Activated T-cell treated with anti-CD3 and anti-CD28 coated beads, Interleukin-2, amount 50 U/mL, for 48 hours (primary cell): ENCODE measurements around the gene STAB1.

ENCODE experiments used
- DNase-seq, 2 experiments: peaks; one replicate each; pipeline ENCODE4 v3.0.0-alpha.2; 2020

The STAB1 gene

DNA sequence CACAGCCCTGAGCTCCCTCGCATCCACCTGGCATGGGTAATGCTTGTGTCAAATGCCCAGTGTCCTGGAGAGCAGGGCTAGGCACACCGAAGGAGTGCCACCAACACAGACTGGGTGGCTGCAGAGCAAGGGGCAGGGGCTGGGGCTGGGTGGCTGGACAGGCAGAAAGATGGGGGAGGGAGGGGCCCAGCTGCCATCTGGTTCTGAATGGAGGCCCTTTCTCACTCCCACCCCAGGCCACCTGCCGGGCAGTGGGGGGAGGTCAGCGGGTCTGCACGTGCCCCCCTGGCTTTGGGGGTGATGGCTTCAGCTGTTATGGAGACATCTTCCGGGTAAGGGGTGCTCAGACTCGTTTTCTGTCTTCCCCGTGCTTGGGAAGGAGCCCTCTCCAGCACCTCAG is 17.0 kb downstream of the STAB1 start:
- DNase-seq, result no peak

DNA sequence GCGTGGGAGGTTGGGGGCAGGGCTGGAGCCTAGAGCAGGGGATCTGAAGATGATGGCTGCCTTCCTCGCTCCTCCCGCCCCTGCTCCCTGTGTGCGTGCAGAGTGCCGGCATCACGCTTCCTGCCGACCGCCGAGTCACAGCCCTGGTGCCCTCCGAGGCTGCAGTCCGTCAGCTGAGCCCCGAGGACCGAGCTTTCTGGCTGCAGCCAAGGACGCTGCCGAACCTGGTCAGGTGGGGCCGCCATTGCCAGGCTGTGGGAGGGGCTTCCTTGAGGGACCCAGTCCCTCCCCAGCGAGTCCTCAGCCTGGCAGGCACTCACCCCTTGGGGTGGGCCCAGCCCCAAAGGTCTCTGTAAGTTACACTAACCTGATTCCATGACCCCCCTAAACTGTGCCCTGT is 17.6 kb downstream of the STAB1 start:
- no peak for DNase-seq

DNA sequence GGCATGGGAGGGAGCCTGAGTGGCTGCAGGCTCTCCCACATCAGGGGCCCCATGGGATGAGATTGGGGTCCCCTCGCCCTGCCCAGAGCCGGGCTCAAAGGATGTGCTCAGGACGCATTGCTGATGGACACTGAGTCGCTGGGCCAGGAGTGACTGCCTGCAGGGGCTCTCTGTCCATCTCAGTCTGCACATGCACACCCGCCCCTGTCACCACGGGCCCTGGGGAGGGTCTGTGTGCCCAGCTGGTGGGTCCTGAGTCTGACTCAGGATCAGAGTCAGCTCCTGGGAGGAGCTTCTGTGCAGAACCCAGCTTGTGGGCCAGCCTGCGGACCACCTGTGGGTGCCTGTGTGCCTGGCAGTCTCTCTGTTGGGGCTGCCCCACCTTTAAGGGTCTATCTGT is 18.1 kb downstream of the STAB1 start:
- DNase-seq, result no peak

DNA sequence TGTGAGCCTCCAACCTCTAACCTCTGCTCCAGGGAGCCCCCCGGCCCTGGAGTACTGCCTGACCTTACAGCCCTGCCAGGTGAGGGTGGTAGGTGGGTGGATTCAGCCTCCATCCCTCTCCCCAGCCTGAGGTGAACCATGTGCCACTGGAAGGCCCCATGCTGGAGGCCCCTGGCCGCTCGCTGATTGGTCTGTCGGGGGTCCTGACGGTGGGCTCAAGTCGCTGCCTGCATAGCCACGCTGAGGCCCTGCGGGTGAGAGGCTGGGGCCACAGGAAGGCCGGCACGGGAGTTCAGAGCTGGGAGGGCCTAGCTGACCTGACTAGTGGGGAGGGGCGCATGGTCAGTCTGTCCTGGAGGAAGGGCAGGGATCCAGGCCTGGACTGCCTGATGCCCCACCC is 19.4 kb downstream of the STAB1 start:
- no peak for DNase-seq

DNA sequence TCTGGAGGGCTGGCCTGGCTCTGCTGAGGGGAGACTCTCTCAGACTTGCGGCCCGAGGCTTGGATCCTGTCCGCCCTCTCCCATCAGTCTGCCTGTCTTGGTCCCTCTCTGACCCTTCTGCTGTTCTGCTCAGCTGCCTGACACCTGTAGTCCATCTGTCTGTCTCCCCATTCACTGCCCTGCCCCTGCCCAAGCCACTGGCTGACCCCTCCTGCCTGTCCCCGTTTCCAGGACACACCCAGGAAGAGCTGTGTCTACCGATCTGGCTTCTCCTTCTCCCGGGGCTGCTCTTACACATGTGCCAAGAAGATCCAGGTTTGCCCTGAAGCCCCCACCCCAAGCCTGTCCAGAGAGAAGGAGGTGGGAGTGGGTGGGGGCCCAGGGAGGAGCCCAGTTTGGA is 20.1 kb downstream of the STAB1 start:
- no peak for DNase-seq

DNA sequence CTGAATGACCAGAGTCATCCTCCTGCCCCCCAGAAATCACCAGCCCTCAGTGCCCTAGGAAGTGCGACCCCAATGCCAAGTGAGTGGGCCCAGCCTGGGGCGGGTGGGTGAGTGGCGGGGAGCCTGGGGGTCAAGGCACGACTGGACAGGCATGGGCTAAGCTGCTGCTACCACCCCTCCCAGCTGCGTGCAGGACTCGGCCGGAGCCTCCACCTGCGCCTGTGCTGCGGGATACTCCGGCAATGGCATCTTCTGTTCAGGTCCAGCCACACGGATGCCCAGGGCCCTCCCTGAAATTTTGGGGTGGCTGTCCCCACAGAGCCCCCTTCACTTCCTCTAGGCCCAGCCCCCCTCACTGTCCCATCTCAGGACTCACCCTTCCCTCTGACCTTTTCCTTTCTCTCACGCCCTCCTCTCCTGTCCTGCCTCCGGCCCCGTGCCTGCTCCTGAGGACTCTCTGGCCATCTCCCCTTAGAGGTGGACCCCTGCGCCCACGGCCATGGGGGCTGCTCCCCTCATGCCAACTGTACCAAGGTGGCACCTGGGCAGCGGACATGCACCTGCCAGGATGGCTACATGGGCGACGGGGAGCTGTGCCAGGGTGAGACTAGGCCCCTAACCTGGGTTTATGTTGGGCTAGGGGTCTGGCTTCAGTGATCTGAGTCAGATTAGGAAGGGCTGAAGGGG is 21.5 kb downstream of the STAB1 start:
- no peak for DNase-seq

DNA sequence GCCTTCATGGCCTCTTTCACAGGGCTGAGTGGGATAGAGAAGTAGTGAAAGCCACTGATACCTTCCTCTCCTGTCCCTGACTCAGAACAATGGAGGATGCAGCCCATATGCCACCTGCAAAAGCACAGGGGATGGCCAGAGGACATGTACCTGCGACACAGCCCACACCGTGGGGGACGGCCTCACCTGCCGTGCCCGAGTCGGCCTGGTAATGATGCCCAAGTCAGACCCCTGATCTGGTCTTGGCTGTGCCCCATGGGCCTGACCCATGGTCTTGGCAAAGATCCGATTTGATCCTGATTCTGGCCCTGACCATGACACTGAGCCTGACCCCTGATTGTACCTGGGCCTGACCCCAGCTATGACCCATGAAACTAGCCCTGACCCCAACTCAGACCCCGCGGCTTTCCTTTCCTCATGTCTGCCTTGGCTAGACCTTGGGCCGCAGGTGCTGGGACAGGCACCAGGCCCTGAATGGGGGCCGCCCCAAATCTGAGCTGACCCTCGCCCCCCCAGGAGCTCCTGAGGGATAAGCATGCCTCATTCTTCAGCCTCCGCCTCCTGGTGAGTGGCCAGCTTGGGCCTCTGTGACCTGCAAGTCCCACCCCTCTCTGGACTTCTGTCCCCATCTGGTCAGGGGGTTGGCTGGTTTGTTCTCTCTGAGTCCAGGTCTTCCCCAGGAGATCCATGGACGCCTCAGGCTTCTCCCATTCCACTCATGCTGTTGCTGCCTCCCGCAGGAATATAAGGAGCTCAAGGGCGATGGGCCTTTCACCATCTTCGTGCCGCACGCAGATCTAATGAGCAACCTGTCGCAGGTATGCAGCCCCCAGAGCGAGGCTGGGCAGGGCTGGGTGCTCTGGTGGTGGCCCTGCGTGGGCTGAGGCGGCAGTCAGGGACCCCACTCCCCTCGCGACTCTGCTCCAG is 22.9 kb downstream of the STAB1 start:
- no peak for DNase-seq

DNA sequence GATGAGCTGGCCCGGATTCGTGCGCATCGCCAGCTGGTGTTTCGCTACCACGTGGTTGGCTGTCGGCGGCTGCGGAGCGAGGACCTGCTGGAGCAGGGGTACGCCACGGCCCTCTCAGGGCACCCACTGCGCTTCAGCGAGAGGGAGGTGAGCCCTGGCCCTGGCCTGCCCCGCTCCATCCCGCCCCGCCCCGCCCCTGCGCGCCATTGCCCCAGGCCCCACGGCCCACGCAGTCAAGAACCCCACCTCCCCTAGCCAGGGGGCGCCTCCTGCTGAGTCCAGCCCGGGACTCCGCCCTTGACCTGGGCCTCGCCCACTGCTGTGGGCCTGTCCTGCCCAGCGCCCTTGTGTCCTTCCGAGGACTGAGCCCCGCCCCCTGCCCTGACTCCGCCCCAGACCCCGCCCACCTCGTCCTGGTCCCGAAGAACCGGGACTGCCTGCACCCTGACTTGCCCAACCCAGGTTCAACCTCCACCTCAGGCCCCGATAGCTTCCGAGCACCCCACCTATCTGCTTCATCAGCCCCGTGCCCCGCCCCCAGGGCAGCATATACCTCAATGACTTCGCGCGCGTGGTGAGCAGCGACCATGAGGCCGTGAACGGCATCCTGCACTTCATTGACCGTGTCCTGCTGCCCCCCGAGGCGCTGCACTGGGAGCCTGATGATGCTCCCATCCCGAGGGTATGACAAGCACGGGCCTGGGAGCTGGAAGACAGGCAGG is 23.7 kb downstream of the STAB1 start:
- DNase-seq, result no peak

DNA sequence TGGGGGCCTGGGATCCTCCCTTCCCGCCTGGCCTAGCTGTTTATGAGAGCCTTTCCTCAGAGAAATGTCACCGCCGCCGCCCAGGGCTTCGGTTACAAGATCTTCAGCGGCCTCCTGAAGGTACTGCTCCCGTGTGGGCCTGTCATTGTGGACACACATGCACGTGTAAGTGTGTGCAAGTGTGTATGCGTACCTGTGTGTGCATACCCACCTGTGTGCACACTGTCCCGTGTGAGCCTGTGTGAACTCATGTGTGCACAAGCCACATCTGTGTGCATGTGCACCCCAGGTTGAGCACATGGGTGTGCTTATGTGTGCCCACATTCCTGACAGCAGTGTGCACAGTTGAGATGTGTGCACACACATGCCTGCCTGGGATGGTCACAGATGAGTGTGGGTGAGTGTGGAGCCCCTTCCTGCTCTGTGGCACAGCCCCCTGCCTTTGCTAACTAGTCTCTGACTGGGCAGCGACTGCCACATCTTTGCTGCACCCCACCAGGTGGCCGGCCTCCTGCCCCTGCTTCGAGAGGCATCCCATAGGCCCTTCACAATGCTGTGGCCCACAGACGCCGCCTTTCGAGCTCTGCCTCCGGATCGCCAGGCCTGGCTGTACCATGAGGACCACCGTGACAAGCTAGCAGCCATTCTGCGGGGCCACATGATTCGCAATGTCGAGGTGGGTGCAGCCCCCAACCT is 24.5 kb downstream of the STAB1 start:
- DNase-seq, result no peak

DNA sequence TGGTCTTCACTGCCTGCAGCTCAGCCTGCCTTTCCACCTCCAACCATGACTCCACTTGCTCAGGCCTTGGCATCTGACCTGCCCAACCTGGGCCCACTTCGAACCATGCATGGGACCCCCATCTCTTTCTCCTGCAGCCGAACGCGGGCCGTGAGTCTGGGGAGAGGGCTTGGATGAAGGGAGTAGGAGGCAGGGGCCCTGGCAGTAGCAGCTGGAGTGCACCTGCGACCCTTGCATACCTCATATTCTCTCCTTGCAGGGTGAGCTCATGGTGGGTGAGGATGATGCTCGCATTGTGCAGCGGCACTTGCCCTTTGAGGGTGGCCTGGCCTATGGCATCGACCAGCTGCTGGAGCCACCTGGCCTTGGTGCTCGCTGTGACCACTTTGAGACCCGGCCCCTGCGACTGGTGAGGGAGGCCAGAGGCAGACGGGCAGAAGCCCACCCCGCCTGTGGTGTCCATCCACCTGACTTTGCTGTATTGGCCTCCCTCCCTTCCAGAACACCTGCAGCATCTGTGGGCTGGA is 25.1 kb downstream of the STAB1 start:
- no peak for DNase-seq

DNA sequence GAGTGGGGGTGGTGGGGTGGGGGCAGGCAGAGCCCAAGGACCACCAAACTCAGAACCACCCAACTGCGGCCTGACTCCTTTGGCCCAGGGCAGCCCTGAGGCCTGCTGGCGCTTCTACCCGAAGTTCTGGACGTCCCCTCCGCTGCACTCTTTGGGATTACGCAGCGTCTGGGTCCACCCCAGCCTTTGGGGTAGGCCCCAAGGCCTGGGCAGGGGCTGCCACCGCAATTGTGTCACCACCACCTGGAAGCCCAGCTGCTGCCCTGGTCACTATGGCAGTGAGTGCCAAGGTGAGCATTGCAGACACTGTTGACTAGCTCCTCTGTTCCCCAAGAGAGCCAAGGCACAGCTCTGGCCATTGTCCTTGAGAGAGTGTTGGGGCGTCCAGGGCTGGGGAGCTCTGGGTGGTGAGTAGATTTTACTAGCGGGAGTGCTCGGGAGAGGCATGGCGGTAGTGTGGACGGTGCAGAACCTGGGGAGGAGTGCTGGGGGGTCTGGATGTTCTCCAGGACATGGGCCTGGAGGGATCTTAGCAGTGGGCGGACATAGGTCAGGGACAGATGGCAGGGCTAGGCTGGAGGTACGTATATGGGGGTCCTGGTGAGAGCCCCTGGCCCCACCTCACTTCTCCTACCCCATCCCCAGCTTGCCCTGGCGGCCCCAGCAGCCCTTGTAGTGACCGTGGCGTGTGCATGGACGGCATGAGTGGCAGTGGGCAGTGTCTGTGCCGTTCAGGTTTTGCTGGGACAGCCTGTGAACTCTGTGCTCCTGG is 25.8 kb downstream of the STAB1 start:
- DNase-seq, result no peak

DNA sequence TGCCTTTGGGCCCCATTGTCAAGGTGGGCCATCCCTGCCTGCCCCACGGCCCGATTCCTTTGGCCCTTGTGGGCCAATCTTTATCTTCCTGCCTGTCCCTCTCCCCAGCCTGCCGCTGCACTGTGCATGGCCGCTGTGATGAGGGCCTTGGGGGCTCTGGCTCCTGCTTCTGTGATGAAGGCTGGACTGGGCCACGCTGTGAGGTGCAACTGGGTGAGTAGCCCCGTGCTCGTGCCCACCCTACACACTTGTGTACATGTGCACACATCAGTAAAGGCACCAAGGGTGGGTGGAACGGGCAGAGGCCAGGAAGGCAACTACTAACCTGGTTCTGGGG is 26.3 kb downstream of the STAB1 start:
- DNase-seq, result no peak

DNA sequence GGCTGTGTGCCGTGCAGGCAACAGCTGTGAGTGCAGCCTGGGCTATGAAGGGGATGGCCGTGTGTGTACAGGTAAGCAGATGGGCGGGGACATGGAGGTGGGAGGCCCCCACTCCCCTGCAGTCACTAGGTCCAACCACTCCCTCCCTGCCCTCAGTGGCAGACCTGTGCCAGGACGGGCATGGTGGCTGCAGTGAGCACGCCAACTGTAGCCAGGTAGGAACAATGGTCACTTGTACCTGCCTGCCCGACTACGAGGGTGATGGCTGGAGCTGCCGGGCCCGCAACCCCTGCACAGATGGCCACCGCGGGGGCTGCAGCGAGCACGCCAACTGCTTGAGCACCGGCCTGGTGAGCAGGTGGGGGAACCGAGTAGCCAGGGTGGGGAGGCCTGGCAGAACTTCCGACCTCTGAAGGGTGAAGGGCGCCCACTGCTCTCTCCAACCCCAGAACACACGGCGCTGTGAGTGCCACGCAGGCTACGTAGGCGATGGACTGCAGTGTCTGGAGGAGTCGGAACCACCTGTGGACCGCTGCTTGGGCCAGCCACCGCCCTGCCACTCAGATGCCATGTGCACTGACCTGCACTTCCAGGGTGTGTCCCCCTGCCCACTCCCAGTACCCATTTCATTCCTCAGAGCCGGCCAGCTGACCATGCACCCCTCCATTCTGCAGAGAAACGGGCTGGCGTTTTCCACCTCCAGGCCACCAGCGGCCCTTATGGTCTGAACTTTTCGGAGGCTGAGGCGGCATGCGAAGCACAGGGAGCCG is 26.9 kb downstream of the STAB1 start:
- no peak for DNase-seq

DNA sequence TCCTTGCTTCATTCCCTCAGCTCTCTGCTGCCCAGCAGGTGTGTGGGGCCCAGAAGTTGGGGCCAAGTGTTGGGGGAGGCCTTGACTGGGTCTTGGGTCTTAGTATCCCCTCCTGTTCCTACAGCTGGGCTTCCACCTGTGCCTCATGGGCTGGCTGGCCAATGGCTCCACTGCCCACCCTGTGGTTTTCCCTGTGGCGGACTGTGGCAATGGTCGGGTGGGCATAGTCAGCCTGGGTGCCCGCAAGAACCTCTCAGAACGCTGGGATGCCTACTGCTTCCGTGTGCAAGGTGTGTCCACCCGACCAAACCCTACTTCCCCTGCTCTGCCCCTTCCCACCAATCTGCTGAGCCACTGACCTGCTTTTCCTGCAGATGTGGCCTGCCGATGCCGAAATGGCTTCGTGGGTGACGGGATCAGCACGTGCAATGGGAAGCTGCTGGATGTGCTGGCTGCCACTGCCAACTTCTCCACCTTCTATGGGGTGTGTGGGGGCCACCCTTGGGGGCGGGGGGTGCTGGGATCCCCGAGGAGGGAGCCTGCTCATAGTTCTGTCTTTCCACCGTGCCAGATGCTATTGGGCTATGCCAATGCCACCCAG is 27.6 kb downstream of the STAB1 start:
- no peak for DNase-seq

DNA sequence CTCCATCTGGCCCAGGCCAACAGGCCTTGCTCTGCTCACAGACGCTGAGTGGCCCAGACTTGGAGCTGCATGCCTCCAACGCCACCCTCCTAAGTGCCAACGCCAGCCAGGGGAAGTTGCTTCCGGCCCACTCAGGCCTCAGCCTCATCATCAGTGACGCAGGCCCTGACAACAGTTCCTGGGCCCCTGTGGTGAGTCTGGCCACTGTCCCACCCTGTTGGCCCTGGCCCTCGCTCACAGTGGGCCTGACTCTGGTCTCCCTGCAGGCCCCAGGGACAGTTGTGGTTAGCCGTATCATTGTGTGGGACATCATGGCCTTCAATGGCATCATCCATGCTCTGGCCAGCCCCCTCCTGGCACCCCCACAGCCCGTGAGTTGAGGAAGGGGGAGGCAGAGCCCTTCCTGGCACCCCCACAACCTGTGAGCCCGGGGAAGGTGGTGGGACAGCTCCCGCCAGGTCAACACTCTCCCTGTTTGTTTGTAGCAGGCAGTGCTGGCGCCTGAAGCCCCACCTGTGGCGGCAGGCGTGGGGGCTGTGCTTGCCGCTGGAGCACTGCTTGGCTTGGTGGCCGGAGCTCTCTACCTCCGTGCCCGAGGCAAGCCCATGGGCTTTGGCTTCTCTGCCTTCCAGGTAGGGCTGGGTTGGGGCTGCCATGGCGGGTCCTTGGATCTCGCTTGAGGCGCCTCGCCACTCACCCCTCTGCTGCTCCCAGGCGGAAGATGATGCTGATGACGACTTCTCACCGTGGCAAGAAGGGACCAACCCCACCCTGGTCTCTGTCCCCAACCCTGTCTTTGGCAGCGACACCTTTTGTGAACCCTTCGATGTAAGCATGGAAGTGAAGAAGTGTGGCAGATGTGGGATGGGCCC is 28.5 kb downstream of the STAB1 start:
- DNase-seq, result no peak

DNA sequence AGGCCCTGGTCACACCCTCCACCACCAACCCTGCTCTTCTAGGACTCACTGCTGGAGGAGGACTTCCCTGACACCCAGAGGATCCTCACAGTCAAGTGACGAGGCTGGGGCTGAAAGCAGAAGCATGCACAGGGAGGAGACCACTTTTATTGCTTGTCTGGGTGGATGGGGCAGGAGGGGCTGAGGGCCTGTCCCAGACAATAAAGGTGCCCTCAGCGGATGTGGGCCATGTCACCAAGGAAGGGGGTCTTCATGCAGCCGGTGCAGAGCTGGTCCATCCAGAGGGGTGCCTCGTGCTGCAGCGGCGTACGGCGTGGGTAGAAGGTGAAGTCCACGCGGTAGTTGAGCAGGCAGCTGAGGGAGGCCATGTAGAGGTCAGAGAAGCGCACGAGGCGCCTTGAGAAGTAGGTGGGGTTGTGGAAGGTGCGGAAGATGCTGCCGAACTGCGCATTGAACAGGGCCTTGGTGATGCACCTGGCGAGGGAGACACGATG is 29.2 kb downstream of the STAB1 start:
- DNase-seq, result no peak

DNA sequence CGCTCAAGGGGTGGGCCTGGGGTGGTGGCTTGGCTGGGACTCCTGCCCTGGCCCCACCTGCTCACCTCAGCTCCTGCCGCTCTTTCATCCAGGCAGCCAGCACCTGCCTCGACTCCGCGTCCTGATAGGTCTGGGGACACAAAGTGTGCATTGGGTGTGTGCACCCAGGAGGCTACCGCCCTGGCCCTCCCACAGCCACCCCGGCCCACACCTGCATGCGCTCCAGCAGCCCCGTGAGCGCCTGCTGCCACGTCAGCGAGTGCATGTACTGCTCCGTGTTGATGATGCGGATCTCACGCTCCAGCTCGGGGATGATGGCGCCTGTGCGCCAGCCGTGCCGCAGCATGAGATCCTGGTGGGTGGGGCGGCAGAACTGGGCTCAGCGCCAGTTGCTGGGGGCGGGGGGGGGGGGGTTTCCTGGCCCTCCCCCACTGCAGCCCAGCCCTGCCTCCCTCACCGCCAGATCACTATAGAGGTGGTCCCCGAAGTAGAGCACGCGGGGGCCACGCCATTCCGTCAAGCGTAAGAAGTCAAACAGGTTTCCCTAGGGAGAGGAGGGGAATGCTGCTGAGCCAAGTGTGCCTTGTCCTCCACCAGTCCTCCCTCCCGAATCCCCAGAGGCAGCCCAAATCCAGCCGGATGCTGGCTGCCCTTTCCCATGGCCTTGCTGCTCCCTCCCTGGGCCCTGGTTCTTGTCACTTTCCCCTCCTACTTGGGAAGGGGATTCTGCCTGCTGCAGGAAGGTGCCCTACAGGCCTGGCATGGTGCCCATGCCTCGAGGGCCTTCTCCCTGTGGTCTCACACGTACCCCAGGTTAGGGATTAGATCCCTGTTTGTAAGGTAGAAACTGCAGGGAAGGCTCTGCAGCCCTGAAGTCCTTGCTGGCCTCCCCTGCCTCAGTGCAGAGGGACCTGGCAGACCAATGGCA is 29.9 kb downstream of the STAB1 start:
- no peak for DNase-seq
